Trophoblast cell (in vitro differentiated cells and primary cell): ENCODE results near the gene MSL1. TPM values are rescaled to one million over a fixed set of nuclear protein-coding genes. Genes with fewer than 3 reads are reported as not detected.

Source experiments
- DNase-seq, 2 donors: peaks; one replicate each; pipeline ENCODE4 v3.0.0-alpha.2; 2016
- H2AFZ ChIP-seq: 2 replicates; pipeline ENCODE4 v1.6.1; 2013; ENCODE audit warnings: low read length, moderate library complexity, mild to moderate bottlenecking; ENCODE audit not compliant: insufficient read depth, poor library complexity
- H2AK5ac ChIP-seq: 2 replicates; pipeline ENCODE4 v1.6.1; 2013; ENCODE audit warnings: mild to moderate bottlenecking, low read length
- H2BK120ac ChIP-seq: 2 replicates; pipeline ENCODE4 v1.6.1; 2013; ENCODE audit warnings: low read length, mild to moderate bottlenecking, moderate library complexity; ENCODE audit not compliant: insufficient read depth, poor library complexity
- H2BK12ac ChIP-seq: 2 replicates; pipeline ENCODE4 v1.6.1; 2013; ENCODE audit warnings: mild to moderate bottlenecking, low read length, moderate library complexity
- H2BK5ac ChIP-seq: 2 replicates; pipeline ENCODE4 v1.6.1; 2013; ENCODE audit warnings: low read length, low read depth, moderate library complexity, mild to moderate bottlenecking; ENCODE audit not compliant: poor library complexity
- H3K14ac ChIP-seq: 2 replicates; pipeline ENCODE4 v1.6.1; 2013; ENCODE audit warnings: mild to moderate bottlenecking, low read length
- H3K18ac ChIP-seq: 2 replicates; pipeline ENCODE4 v1.6.1; 2013; ENCODE audit warnings: mild to moderate bottlenecking, low read length
- H3K23ac ChIP-seq: 2 replicates; pipeline ENCODE4 v1.6.1; 2013; ENCODE audit warnings: low read length
- H3K27ac ChIP-seq: 2 replicates; pipeline ENCODE4 v1.5.1; 2013; ENCODE audit warnings: low read depth, mild to moderate bottlenecking, inconsistent platforms, low read length, moderate library complexity
- H3K27me3 ChIP-seq: 2 replicates; pipeline ENCODE4 v1.6.1; 2013; ENCODE audit warnings: inconsistent platforms, mild to moderate bottlenecking, low read length, moderate library complexity; ENCODE audit not compliant: insufficient read depth
- H3K36me3 ChIP-seq, 2 experiments: 1 replicate in 1 of 2; 2 replicates in 1 of 2; pipeline ENCODE4 v1.6.1; 2013; ENCODE audit warnings: low read length in 2 of 2, mild to moderate bottlenecking in 2 of 2, moderate library complexity in 1 of 2; ENCODE audit not compliant: insufficient read depth in 2 of 2, control insufficient read depth in 1 of 2
- H3K4ac ChIP-seq: 2 replicates; pipeline ENCODE4 v1.6.1; 2013; ENCODE audit warnings: low read depth, mild to moderate bottlenecking, low read length, moderate library complexity
- H3K4me1 ChIP-seq, 2 experiments: 1 replicate in 1 of 2; 2 replicates in 1 of 2; pipeline ENCODE4 v1.6.1; 2013; ENCODE audit warnings: low read length in 2 of 2, mild to moderate bottlenecking in 2 of 2, moderate library complexity in 1 of 2; ENCODE audit not compliant: insufficient read depth in 2 of 2, control insufficient read depth in 1 of 2
- H3K4me2 ChIP-seq: 2 replicates; pipeline ENCODE4 v1.6.1; 2013; ENCODE audit warnings: inconsistent platforms, mild to moderate bottlenecking, low read length, moderate library complexity
- H3K4me3 ChIP-seq: 2 replicates; pipeline ENCODE4 v1.5.1; 2013; ENCODE audit warnings: mild to moderate bottlenecking, low read depth, low read length, inconsistent platforms
- H3K79me1 ChIP-seq: one replicate; pipeline ENCODE4 v1.6.1; 2013; ENCODE audit warnings: low read length
- H3K79me2 ChIP-seq: 2 replicates; pipeline ENCODE4 v1.6.1; 2013; ENCODE audit warnings: low read length, mild to moderate bottlenecking; ENCODE audit not compliant: control insufficient read depth, insufficient read depth, poor library complexity
- H3K9ac ChIP-seq: 2 replicates; pipeline ENCODE4 v1.6.1; 2013; ENCODE audit warnings: mild to moderate bottlenecking, low read length
- H3K9me3 ChIP-seq: 2 replicates; pipeline ENCODE4 v1.6.1; 2013; ENCODE audit warnings: low read depth, mild to moderate bottlenecking, control low read depth, inconsistent platforms, low read length; ENCODE audit not compliant: insufficient read depth
- H4K12ac ChIP-seq: 2 replicates; pipeline ENCODE4 v1.6.1; 2013; ENCODE audit warnings: low read depth, mild to moderate bottlenecking, low read length, moderate library complexity
- H4K8ac ChIP-seq: 2 replicates; pipeline ENCODE4 v1.6.1; 2013; ENCODE audit warnings: low read depth, mild to moderate bottlenecking, low read length, moderate library complexity
- H4K91ac ChIP-seq: one replicate; pipeline ENCODE4 v1.6.1; 2013; ENCODE audit warnings: low read depth, mild to moderate bottlenecking, low read length, moderate library complexity
- WGBS: extraction: QIAGEN DNeasy Blood & Tissue Kit; methylation state at CpG from one replicate; pipeline ENCODE4 v1.1.7; 2013; ENCODE audit warnings: missing lambda C conversion rate; ENCODE audit not compliant: insufficient read length, insufficient coverage; ENCODE audit errors: extremely low coverage; 5-methylcytosine and 5-hydroxymethylcytosine counted together
- polyA plus RNA-seq: library from polyadenylated mRNA; stranded (reverse); fragments of 200-250 nt; gene quantifications from 2 replicates; pipeline ENCODE4 v1.2.3, GENCODE V29; 2013

The MSL1 gene, protein sequence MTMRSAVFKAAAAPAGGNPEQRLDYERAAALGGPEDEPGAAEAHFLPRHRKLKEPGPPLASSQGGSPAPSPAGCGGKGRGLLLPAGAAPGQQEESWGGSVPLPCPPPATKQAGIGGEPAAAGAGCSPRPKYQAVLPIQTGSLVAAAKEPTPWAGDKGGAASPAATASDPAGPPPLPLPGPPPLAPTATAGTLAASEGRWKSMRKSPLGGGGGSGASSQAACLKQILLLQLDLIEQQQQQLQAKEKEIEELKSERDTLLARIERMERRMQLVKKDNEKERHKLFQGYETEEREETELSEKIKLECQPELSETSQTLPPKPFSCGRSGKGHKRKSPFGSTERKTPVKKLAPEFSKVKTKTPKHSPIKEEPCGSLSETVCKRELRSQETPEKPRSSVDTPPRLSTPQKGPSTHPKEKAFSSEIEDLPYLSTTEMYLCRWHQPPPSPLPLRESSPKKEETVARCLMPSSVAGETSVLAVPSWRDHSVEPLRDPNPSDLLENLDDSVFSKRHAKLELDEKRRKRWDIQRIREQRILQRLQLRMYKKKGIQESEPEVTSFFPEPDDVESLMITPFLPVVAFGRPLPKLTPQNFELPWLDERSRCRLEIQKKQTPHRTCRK
- 52.5 and 54.4 TPM in 2 replicates for polyA plus RNA-seq

DNA sequence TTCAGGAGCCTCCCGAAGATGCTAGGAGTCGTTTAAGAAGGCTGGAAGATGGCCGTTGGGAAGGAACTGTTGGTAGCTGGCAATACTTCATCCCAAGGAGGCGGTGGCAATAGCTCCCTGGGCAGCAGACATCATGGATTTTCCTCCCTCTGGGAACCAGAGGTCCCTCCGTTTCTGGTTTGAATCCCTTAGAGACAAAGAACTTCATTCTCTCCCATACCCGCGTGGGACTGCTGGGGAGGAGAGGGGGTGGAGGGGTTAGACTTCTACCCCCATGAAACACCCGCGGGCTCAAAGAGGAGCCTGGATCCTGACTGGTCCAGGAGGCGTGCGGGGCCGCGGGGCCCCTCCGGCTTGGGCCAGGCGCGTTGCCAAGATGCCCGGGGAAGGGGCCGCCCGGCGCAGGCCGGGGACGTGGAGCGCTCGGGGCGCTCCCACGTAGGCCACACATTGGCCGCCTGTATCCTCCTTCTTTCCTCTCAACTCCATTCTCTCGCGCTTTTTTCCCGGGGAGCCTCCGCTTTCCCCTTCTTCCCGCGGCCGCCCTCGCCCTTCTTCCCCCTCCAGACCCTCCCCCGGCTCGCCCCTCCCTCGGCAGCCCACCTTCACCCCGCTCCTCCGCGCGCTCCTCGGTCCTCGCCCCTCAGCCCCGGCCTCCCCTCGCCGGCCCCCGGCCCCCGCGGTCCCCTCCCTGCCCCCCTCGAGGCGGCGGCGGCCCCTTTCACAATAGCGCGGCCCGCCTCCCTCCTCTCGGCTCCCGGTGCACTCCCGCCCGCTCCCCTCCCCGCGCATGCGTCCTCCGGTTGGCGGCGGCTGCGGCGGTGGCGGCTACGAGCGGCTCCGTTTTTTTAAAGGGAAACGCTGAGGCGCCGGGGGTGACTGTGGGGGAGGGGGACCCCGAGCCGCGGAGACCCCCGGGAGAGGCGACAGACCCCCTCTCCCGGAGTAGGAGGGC lies at the start of gene MSL1:
Gene MSL1, plus strand, starts transcription at position 791 of the 955 bp plus-strand sequence. CDS start 642 bp downstream, outside the sequence.
- Histone ChIP-seq H2BK120ac (peak within 1 kb of the TSS; percentile 94), H3K4me3 (peak within 1 kb of the TSS; percentile 93), H2BK12ac (peak within 1 kb of the TSS; percentile 63), H3K14ac (peak within 1 kb of the TSS; percentile 100), H3K23ac (no peak within 1 kb of the TSS), H3K27me3 (no peaks in the 10 kb centered on the region), H3K9ac (peak within 1 kb of the TSS; percentile 96), H3K79me1 (peaks cover 24% of the 10 kb centered on the region), H2AK5ac (peak within 1 kb of the TSS; percentile 98), H3K4ac (peak within 1 kb of the TSS; percentile 98), H4K8ac (peak within 1 kb of the TSS; percentile 96), H3K4me2 (peak within 1 kb of the TSS; percentile 94), H3K36me3 (peaks cover 4 to 5% of the 10 kb centered on the region in 2 experiments), H4K12ac (peak within 1 kb of the TSS; percentile 97), H4K91ac (peak within 1 kb of the TSS; percentile 99), H2AFZ (peak within 1 kb of the TSS; percentile 81), H3K18ac (peak within 1 kb of the TSS; percentile 96), H3K79me2 (peaks cover 25% of the 10 kb centered on the region), H3K9me3 (no peaks in the 10 kb centered on the region), H3K4me1 (peaks cover 7 to 10% of the 10 kb centered on the region in 2 experiments), H2BK5ac (peak within 1 kb of the TSS; percentile 99), H3K27ac (peak within 1 kb of the TSS; percentile 94)
- peak; percentile 53 to 79 for DNase-seq
- no CpG with 5 or more reads among the region's 82 CpGs for WGBS

DNA sequence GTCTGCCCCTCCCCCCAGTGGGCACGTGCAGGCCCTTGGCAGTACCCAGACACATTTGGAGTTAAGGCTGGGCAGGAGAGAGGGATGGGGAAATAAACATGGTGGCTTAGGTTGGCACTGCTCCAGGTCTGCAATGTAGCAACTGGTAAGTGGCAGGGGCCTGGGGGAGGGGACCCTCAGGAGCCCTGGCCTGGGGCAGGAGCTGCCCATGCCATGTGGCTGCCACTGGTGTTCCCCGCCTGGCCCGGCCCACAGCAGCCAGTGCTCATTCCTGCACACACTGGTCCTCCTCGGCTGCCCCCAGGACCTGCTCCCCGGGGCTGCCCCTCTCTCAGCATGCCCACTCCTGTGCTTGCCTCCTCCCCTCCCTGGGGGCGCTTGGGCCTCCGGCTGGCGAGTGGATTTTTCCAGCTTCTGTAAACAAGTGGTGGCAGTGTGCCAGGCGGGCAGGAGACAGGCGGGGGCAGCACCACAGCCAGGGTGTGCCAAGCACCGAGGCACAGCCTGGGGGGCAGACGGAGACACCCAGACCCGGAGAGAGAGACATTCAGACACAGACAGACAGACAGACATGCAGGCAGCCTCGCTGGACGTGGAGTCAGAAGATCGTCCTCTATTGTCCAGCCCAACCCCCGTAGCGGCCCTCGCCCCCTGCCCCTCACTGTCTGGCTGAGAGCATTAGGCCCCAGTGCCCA lies 49.6 kb upstream of the MSL1 start:
- Histone ChIP-seq H3K4ac (no peak overlapping the region), H3K79me1 (no peaks in the 10 kb centered on the region), H3K9ac (no peak overlapping the region), H3K4me3 (no peak overlapping the region), H2BK5ac (no peak overlapping the region), H3K4me2 (no peak overlapping the region), H3K36me3 (peaks cover 0 to 2% of the 10 kb centered on the region in 2 experiments), H2BK120ac (no peak overlapping the region), H4K8ac (no peak overlapping the region), H3K9me3 (no peaks in the 10 kb centered on the region), H3K18ac (no peak overlapping the region), H4K12ac (no peak overlapping the region), H3K4me1 (peaks cover 5 to 13% of the 10 kb centered on the region in 2 experiments), H2AK5ac (no peak overlapping the region), H4K91ac (no peak overlapping the region), H3K14ac (no peak overlapping the region), H3K79me2 (no peaks in the 10 kb centered on the region), H2BK12ac (no peak overlapping the region), H3K27ac (no peak overlapping the region), H3K27me3 (no peaks in the 10 kb centered on the region), H2AFZ (no peak overlapping the region), H3K23ac (no peak overlapping the region)
- WGBS = no CpG with 5 or more reads among the region's 19 CpGs
- no peak for DNase-seq

DNA sequence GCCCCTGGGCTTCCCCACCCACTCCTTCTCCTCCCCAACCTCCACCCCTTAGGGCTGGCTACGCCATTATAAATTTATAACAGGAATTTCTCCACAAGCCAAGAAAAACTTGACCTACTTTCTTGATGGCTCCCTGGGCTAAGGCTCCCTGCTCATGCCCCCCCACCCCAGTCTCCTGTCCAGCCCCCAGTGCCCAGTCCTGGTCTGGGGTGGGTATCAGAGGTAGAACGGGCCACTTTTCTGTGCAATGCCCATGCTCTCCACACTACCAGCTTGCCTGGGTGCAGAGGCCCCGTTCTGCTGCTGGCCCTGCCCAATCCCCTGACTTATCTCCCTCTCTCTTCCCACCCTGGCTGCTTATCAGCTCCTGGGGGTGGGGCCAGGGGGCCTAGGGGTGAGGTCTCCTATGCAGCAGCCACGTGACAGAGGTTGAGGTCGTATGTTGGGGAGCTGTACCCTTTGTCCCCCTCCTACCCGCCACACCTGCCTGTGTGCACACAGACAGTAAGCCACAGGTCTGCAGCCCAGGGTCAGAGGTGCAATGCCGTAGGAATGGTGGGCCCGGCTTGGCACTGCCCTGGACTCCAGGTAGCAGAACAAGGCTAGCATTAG lies 48.9 kb upstream of the MSL1 start:
- no peak overlapping the region for H3K4me2 ChIP-seq
- H4K8ac ChIP-seq = no peak overlapping the region
- no peaks in the 10 kb centered on the region for H3K9me3 ChIP-seq
- H3K4ac ChIP-seq = no peak overlapping the region
- H3K18ac ChIP-seq = no peak overlapping the region
- peaks cover 0 to 3% of the 10 kb centered on the region in 2 experiments for H3K36me3 ChIP-seq
- H3K14ac ChIP-seq = no peak overlapping the region
- WGBS = no CpG with 5 or more reads among the region's 8 CpGs
- peaks cover 5 to 13% of the 10 kb centered on the region in 2 experiments for H3K4me1 ChIP-seq
- no peaks in the 10 kb centered on the region for H3K79me1 ChIP-seq
- no peak overlapping the region for H2BK120ac ChIP-seq
- no peak overlapping the region for H2BK12ac ChIP-seq
- no peak overlapping the region for H2AFZ ChIP-seq
- no peak overlapping the region for H3K9ac ChIP-seq
- H3K4me3 ChIP-seq = no peak overlapping the region
- no peaks in the 10 kb centered on the region for H3K79me2 ChIP-seq
- H3K27ac ChIP-seq = no peak overlapping the region
- H2AK5ac ChIP-seq = no peak overlapping the region
- no peak overlapping the region for H4K12ac ChIP-seq
- no peaks in the 10 kb centered on the region for H3K27me3 ChIP-seq
- no peak overlapping the region for H3K23ac ChIP-seq
- H4K91ac ChIP-seq = no peak overlapping the region
- H2BK5ac ChIP-seq = no peak overlapping the region
- no peak for DNase-seq
